HCEC 1CT (cell line): ENCODE measurements around the gene PPARGC1A.

Experiments
- DNase-seq: peaks from one replicate; pipeline ENCODE4 v3.0.0-alpha.2; 2017

PPARGC1A gene

GRCh38 chr4:23837371-23837770 is 52.5 kb downstream of the PPARGC1A start:
- no peak for DNase-seq

GRCh38 chr4:23835774-23836478 is 53.9 kb downstream of the PPARGC1A start:
- no peak for DNase-seq

GRCh38 chr4:23828779-23829178 is 61.1 kb downstream of the PPARGC1A start:
- DNase-seq = no peak

- peak; percentile 36 for DNase-seq
Observed at GRCh38 chr4:23828020-23828715, 61.7 kb downstream of the PPARGC1A start.

GRCh38 chr4:23822181-23822580 is 67.7 kb downstream of the PPARGC1A start:
- DNase-seq = peak; percentile 29

GRCh38 chr4:23819041-23819511 is 70.8 kb downstream of the PPARGC1A start:
- DNase-seq = peak; percentile 34

- DNase-seq = no peak
Observed at GRCh38 chr4:23818097-23818885, 71.6 kb downstream of the PPARGC1A start.

- DNase-seq = no peak
Observed at GRCh38 chr4:23814996-23815660, 74.7 kb downstream of the PPARGC1A start.

GRCh38 chr4:23814587-23814986 is 75.3 kb downstream of the PPARGC1A start:
- no peak for DNase-seq

- peak; percentile 22 for DNase-seq
Observed at GRCh38 chr4:23811161-23811560, 78.7 kb downstream of the PPARGC1A start.

GRCh38 chr4:23805450-23805851 is 84.4 kb downstream of the PPARGC1A start:
- DNase-seq = peak; percentile 43

- DNase-seq = peak; percentile 73
Observed at GRCh38 chr4:23789762-23790161, 100.1 kb downstream of the PPARGC1A start.

- DNase-seq = peak; percentile 54
Observed at GRCh38 chr4:23788460-23788859, 101.4 kb downstream of the PPARGC1A start.

GRCh38 chr4:23788027-23788426 is 101.8 kb downstream of the PPARGC1A start:
- DNase-seq = no peak

GRCh38 chr4:23782778-23783437 is 106.9 kb downstream of the PPARGC1A start:
- peak; percentile 5 for DNase-seq

GRCh38 chr4:23779839-23780238 is 110.0 kb downstream of the PPARGC1A start:
- DNase-seq = no peak

- no peak for DNase-seq
Observed at GRCh38 chr4:23779422-23779821, 110.4 kb downstream of the PPARGC1A start.

GRCh38 chr4:23775694-23776093 is 114.2 kb downstream of the PPARGC1A start:
- DNase-seq = no peak

GRCh38 chr4:23774909-23775308 is 114.9 kb downstream of the PPARGC1A start:
- DNase-seq = no peak

- DNase-seq = no peak
Observed at GRCh38 chr4:23773884-23774636, 115.8 kb downstream of the PPARGC1A start.

GRCh38 chr4:23770011-23770410 is 119.8 kb downstream of the PPARGC1A start:
- no peak for DNase-seq

GRCh38 chr4:23769406-23769805 is 120.4 kb downstream of the PPARGC1A start:
- no peak for DNase-seq
